DND-41 (cell line): ENCODE data around the gene IFITM2.
A peak's percentile ranks its signal among the peaks of the same experiment; 100 is the strongest.

Experiments used
- ATAC-seq: fragments of 200-7000 bp; cut with Tn5 transposase; 3 replicates; pipeline ENCODE4 v1.9.1; 2021; ENCODE audit warnings: low read depth; ENCODE audit not compliant: insufficient read depth
- DNase-seq: peaks from one replicate; pipeline ENCODE4 v3.0.0-alpha.2; 2020
- H2AFZ ChIP-seq: 2 replicates; pipeline ENCODE4 v1.6.0; 2012; ENCODE audit warnings: low read depth, low read length
- H3K27ac ChIP-seq: 2 replicates; pipeline ENCODE4 v1.5.1; 2012; ENCODE audit warnings: low read length, inconsistent platforms
- H3K27me3 ChIP-seq: fragments of 200-600 bp; sonication (generic); 2 replicates; pipeline ENCODE4 v1.6.0; 2012; ENCODE audit warnings: low read length, mild to moderate bottlenecking, inconsistent platforms; ENCODE audit not compliant: insufficient read depth, poor library complexity
- H3K36me3 ChIP-seq: 2 replicates; pipeline ENCODE4 v1.5.1; 2012; ENCODE audit warnings: low read length, inconsistent platforms; ENCODE audit not compliant: insufficient read depth
- H3K4me1 ChIP-seq: 2 replicates; pipeline ENCODE4 v1.5.1; 2012; ENCODE audit warnings: mild to moderate bottlenecking, low read length; ENCODE audit not compliant: insufficient read depth
- H3K4me2 ChIP-seq: 2 replicates; pipeline ENCODE4 v1.6.0; 2012; ENCODE audit warnings: mild to moderate bottlenecking, moderate library complexity, low read length, inconsistent platforms; ENCODE audit not compliant: insufficient read depth
- H3K4me3 ChIP-seq, 2 experiments: fragments of 200-600 bp in 1 of 2; shearing (Covaris generic) in 1 of 2; 2 replicates each; pipeline ENCODE4 v1.5.1; 2012 to 2016; ENCODE audit warnings: inconsistent platforms in 2 of 2, low read length in 2 of 2, mild to moderate bottlenecking in 2 of 2, low read depth in 1 of 2, moderate library complexity in 1 of 2
- H3K79me2 ChIP-seq: 2 replicates; pipeline ENCODE4 v1.6.0; 2012; ENCODE audit warnings: low read length, inconsistent platforms; ENCODE audit not compliant: insufficient read depth
- H3K9ac ChIP-seq: 2 replicates; pipeline ENCODE4 v1.6.0; 2012; ENCODE audit warnings: low read depth, mild to moderate bottlenecking, inconsistent platforms, low read length, moderate library complexity
- H3K9me3 ChIP-seq: 2 replicates; pipeline ENCODE4 v1.5.1; 2012; ENCODE audit warnings: low read length, moderate library complexity, mild to moderate bottlenecking, inconsistent platforms; ENCODE audit not compliant: insufficient read depth, severe bottlenecking
- H4K20me1 ChIP-seq: 2 replicates; pipeline ENCODE4 v1.6.0; 2012; ENCODE audit warnings: low read length; ENCODE audit not compliant: insufficient read depth
- EZH2 ChIP-seq: IDR thresholded peaks from 3 replicates; pipeline ENCODE4 v1.6.1; 2012; ENCODE audit warnings: borderline replicate concordance, low read depth, mild to moderate bottlenecking, moderate library complexity, low read length, inconsistent platforms; ENCODE audit not compliant: severe bottlenecking
- TF ChIP-seq, protein P1 (sequence below): IDR thresholded peaks from 2 replicates; pipeline ENCODE4 v1.5.1; 2012; ENCODE audit warnings: borderline replicate concordance, low read length, moderate library complexity, mild to moderate bottlenecking; ENCODE audit not compliant: poor library complexity, severe bottlenecking; ENCODE audit errors: extremely low read depth

Gene IFITM2

DNA sequence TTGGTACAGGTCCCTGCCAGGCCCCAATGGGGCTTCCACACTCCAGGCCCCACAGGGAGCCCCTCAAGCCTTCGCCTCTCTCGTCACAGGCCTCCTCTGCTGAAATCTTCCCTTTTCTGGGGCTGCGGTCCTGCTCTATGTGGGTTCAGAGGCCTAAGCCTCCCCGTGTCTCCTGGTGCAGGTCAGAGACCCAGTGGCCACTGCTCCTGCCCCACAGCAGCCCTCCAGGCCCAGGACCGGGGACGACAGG lies 18.9 kb downstream of the IFITM2 start:
- no peaks in the 10 kb centered on the region for H3K27me3 ChIP-seq
- no peak for DNase-seq
- H3K9ac ChIP-seq = no peak overlapping the region
- peaks cover 48% of the 10 kb centered on the region for H3K4me1 ChIP-seq
- H3K4me3 ChIP-seq = no peak overlapping the region
- H2AFZ ChIP-seq = no peak overlapping the region
- no peaks in the 10 kb centered on the region for H3K9me3 ChIP-seq
- H3K79me2 ChIP-seq = no peaks in the 10 kb centered on the region
- H3K4me2 ChIP-seq = no peak overlapping the region
- peak overlapping the region; percentile 34; the same call in 1 of the 2 replicates for H3K27ac ChIP-seq
- ATAC-seq = no peak
- no peaks in the 10 kb centered on the region for H4K20me1 ChIP-seq
- no peaks in the 10 kb centered on the region for H3K36me3 ChIP-seq
- TF ChIP-seq, protein P1, sequence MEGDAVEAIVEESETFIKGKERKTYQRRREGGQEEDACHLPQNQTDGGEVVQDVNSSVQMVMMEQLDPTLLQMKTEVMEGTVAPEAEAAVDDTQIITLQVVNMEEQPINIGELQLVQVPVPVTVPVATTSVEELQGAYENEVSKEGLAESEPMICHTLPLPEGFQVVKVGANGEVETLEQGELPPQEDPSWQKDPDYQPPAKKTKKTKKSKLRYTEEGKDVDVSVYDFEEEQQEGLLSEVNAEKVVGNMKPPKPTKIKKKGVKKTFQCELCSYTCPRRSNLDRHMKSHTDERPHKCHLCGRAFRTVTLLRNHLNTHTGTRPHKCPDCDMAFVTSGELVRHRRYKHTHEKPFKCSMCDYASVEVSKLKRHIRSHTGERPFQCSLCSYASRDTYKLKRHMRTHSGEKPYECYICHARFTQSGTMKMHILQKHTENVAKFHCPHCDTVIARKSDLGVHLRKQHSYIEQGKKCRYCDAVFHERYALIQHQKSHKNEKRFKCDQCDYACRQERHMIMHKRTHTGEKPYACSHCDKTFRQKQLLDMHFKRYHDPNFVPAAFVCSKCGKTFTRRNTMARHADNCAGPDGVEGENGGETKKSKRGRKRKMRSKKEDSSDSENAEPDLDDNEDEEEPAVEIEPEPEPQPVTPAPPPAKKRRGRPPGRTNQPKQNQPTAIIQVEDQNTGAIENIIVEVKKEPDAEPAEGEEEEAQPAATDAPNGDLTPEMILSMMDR = no peak
- no peak for TF ChIP-seq EZH2

DNA sequence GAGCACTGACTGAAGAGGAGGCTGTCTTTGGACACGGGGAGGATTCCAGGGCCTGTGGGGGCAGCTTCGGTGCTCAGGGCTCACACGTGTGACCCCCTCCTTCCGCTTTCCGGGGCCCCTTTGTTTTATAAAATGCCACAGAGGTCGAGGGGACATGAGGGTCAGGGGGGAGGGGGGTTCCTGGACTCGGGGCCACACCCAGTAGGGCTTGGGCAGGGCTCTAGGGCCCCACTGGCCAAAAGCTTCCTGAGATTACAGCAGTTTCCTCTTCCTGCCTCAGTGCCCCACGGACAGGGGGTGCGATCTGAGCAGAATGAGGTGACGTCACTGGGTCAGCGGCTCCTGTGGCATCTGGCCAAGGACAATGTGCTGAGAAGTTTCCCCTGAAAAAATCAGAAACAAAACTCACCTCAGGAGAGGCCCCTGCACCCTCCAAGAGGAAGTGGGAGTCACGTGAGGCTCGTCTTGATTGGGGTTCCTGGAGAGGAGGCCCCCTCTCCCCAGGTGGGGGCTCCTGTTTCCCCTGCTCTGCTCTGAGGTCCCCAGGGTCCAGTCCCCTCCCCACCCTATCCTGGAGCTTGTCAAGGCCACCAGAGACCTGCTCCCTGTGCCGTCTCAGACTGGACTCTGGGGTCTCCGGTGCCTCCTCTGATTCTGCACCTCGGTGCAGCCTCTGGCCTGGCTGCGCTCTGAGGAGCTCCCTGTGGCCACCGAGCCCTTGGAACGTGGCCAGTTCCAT lies 19.4 kb downstream of the IFITM2 start:
- no peaks in the 10 kb centered on the region for H3K79me2 ChIP-seq
- no peak overlapping the region for H2AFZ ChIP-seq
- ATAC-seq (no peak), DNase-seq (peak; percentile 56)
- H4K20me1 ChIP-seq = no peaks in the 10 kb centered on the region
- peaks cover 53% of the 10 kb centered on the region for H3K4me1 ChIP-seq
- no peak overlapping the region for H3K4me2 ChIP-seq
- no peak overlapping the region for H3K4me3 ChIP-seq
- TF ChIP-seq EZH2 = no peak
- TF ChIP-seq, protein P1 = no peak
- no peaks in the 10 kb centered on the region for H3K36me3 ChIP-seq
- no peak overlapping the region for H3K9ac ChIP-seq
- no peaks in the 10 kb centered on the region for H3K9me3 ChIP-seq
- peak overlapping the region; percentile 39 for H3K27ac ChIP-seq
- no peaks in the 10 kb centered on the region for H3K27me3 ChIP-seq

DNA sequence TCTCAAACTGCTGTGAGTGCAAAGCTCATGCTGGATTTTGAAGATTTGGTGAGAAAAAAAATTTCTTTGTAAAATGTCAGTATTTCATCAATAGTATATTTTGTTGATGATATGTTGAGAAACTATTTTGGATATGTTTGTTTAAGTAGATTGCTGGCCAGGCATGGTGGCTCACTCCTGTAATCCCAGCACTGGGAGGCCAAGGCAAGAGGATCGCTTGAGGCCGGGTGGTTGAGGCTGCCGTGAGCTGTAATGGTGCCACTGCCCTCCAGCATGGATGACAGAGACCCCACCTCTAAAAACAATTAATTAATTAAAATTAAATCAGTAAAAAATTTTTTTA lies 19.9 kb downstream of the IFITM2 start:
- no peak overlapping the region for H3K9ac ChIP-seq
- no peak overlapping the region for H3K4me2 ChIP-seq
- no peaks in the 10 kb centered on the region for H3K27me3 ChIP-seq
- H3K36me3 ChIP-seq = no peaks in the 10 kb centered on the region
- H3K27ac ChIP-seq = peak overlapping the region; percentile 39
- DNase-seq = no peak
- no peaks in the 10 kb centered on the region for H4K20me1 ChIP-seq
- H3K4me1 ChIP-seq = peaks cover 59% of the 10 kb centered on the region
- H3K79me2 ChIP-seq = no peaks in the 10 kb centered on the region
- no peak overlapping the region for H3K4me3 ChIP-seq
- no peak overlapping the region for H2AFZ ChIP-seq
- no peak for ATAC-seq
- no peaks in the 10 kb centered on the region for H3K9me3 ChIP-seq
- TF ChIP-seq EZH2 = no peak
- TF ChIP-seq, protein P1 = no peak
